Embryonic facial prominence (tissue), 1 donor: ENCODE results near the gene TLX2.

ENCODE experiments used
- DNase-seq: peaks from one replicate; pipeline ENCODE4 v3.0.0-alpha.2; 2016; ENCODE audit errors: extremely low spot score

TLX2 gene

GRCh38 chr2:74496997-74497776 is 17.1 kb upstream of the TLX2 start:
- DNase-seq, result no peak

- no peak for DNase-seq
Observed at GRCh38 chr2:74497777-74498499, 16.3 kb upstream of the TLX2 start.

- no peak for DNase-seq
Observed at GRCh38 chr2:74498500-74499266, 15.6 kb upstream of the TLX2 start.

- DNase-seq, result no peak
Observed at GRCh38 chr2:74499267-74499939, 14.8 kb upstream of the TLX2 start, which contains the start of gene LBX2. Gene LBX2, minus strand, starts transcription at chr2:74499603. Its CDS starts 66 bp downstream, at chr2:74499537.

- DNase-seq, result no peak
Observed at GRCh38 chr2:74499940-74500577, 14.2 kb upstream of the TLX2 start.

GRCh38 chr2:74500578-74500946 is 13.7 kb upstream of the TLX2 start:
- no peak for DNase-seq

GRCh38 chr2:74501335-74502071 is 12.7 kb upstream of the TLX2 start:
- DNase-seq, result no peak

GRCh38 chr2:74502147-74502719 is 12.0 kb upstream of the TLX2 start:
- DNase-seq, result no peak

- DNase-seq, result no peak
Observed at GRCh38 chr2:74502720-74503505, 11.3 kb upstream of the TLX2 start.

GRCh38 chr2:74503506-74504475 is 10.5 kb upstream of the TLX2 start:
- DNase-seq, result no peak

GRCh38 chr2:74504591-74504990 is 9.7 kb upstream of the TLX2 start:
- DNase-seq, result no peak

GRCh38 chr2:74505448-74506246 is 8.6 kb upstream of the TLX2 start:
- no peak for DNase-seq

GRCh38 chr2:74507145-74507925 is 6.9 kb upstream of the TLX2 start, which contains the start of gene PCGF1:
Gene PCGF1, minus strand, starts transcription at chr2:74507695. Its CDS starts 27 bp downstream, at chr2:74507668.
- peak; percentile 95 for DNase-seq

GRCh38 chr2:74507926-74508520 is 6.2 kb upstream of the TLX2 start:
- DNase-seq, result no peak

GRCh38 chr2:74510272-74510671 is 4.0 kb upstream of the TLX2 start:
- DNase-seq, result no peak
